Neutrophil (primary cell): Measurements from ENCODE around the gene VWDE.

ENCODE experiments used
- H3K27ac ChIP-seq: fragments of 200-600 bp; sonication (generic); 2 replicates; pipeline ENCODE4 v1.5.1; 2016; ENCODE audit warnings: mild to moderate bottlenecking, moderate library complexity
- H3K27me3 ChIP-seq: fragments of 200-600 bp; sonication (generic); 2 replicates; pipeline ENCODE4 v1.6.0; 2016; ENCODE audit warnings: mild to moderate bottlenecking
- H3K36me3 ChIP-seq: fragments of 200-600 bp; sonication (generic); 2 replicates; pipeline ENCODE4 v1.5.1; 2017
- H3K4me1 ChIP-seq, 2 experiments: fragments of 200-600 bp in 1 of 2; sonication (generic) in 1 of 2; 1 replicate in 1 of 2; 2 replicates in 1 of 2; pipeline versions ENCODE4 v1.5.1 to v1.6.1; 2013 to 2016; ENCODE audit warnings: low read depth in 1 of 2, low read length in 1 of 2, mild to moderate bottlenecking in 1 of 2, moderate library complexity in 1 of 2; ENCODE audit not compliant: control insufficient read depth in 1 of 2, insufficient read depth in 1 of 2
- H3K4me3 ChIP-seq, 2 experiments: fragments of 200-600 bp in 1 of 2; sonication (generic) in 1 of 2; 1 replicate in 1 of 2; 2 replicates in 1 of 2; pipeline ENCODE4 v1.5.1; 2013 to 2016; ENCODE audit warnings: low read depth in 1 of 2, low read length in 1 of 2, mild to moderate bottlenecking in 1 of 2, moderate library complexity in 1 of 2
- H3K9me3 ChIP-seq: fragments of 200-600 bp; sonication (generic); 2 replicates; pipeline ENCODE4 v1.5.1; 2016
- CTCF ChIP-seq: fragments of 200-600 bp; sonication (generic); IDR thresholded peaks from 2 replicates; pipeline ENCODE4 v1.5.1; 2016; ENCODE audit warnings: antibody characterized with exemption

Gene VWDE

GRCh38 chr7:12297283-12298108 is 106.2 kb downstream of the VWDE start:
- H3K4me3 ChIP-seq: no peak overlapping the region
- no peak overlapping the region for H3K27ac ChIP-seq
- no peaks in the 10 kb centered on the region for H3K27me3 ChIP-seq
- H3K9me3 ChIP-seq: no peaks in the 10 kb centered on the region
- TF ChIP-seq CTCF: no peak
- H3K36me3 ChIP-seq: no peaks in the 10 kb centered on the region
- H3K4me1 ChIP-seq: no peaks in the 10 kb centered on the region

DNA sequence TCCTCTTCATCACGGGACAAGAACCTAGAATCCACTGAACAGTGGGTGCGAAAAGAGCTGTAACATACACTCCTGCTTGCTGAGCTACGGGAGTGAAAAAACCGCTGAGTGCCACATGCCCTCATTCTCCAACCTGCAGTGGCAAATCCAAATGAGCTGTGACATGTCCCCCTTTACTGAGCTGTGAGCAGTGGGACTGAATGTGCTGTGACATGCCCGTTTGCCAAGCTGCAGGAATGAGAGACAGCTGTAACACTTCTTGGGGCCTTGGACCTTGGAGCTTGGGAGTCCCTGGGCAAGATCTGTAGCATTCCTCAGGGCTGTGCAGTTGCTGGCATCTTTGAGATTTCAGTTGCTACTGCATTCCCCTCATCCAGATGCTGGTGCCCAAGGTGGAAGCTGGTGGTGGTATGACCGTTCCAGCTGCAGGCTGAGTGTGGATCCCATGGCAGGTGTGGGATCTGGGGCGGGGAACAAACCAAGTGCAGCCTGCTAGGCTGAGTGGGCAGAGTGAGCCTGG is 107.6 kb downstream of the VWDE start:
- Histone ChIP-seq H3K4me3 (no peak overlapping the region), H3K27me3 (no peaks in the 10 kb centered on the region), H3K4me1 (no peaks in the 10 kb centered on the region), H3K36me3 (no peaks in the 10 kb centered on the region), H3K27ac (no peak overlapping the region), H3K9me3 (no peaks in the 10 kb centered on the region)
- no peak for TF ChIP-seq CTCF

- no peaks in the 10 kb centered on the region for H3K36me3 ChIP-seq
- no peaks in the 10 kb centered on the region for H3K9me3 ChIP-seq
- H3K4me1 ChIP-seq: no peaks in the 10 kb centered on the region
- no peak overlapping the region for H3K4me3 ChIP-seq
- no peaks in the 10 kb centered on the region for H3K27me3 ChIP-seq
- no peak for TF ChIP-seq CTCF
- H3K27ac ChIP-seq: no peak overlapping the region
These were observed 109.0 kb downstream of the VWDE start for GRCh38 chr7:12294701-12295100.

GRCh38 chr7:12291870-12292269 is 111.8 kb downstream of the VWDE start:
- no peaks in the 10 kb centered on the region for H3K4me1 ChIP-seq
- H3K4me3 ChIP-seq: no peak overlapping the region
- no peaks in the 10 kb centered on the region for H3K36me3 ChIP-seq
- no peak for TF ChIP-seq CTCF
- H3K9me3 ChIP-seq: no peaks in the 10 kb centered on the region
- H3K27ac ChIP-seq: no peak overlapping the region
- no peaks in the 10 kb centered on the region for H3K27me3 ChIP-seq

DNA sequence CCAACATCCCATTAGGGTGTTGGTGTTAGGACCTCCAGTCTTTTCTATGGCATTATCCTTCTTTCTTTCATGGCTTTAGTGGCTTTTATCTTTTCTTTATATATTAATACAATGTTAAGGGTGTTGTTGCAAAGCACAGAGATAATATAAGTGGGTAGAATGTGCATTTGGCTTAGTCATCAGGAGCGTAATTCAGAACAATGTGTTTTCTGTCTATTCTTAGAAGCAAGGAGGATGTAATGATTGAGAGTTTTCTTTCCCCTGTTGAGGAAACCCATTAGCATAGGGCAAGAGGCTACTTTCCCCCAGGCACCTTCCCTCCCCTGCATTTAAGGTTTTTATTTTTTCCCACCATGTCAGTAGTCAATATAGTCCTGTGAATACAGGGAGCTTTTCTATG is 112.9 kb downstream of the VWDE start:
- Histone ChIP-seq H3K36me3 (no peaks in the 10 kb centered on the region), H3K27ac (no peak overlapping the region), H3K4me1 (no peaks in the 10 kb centered on the region), H3K9me3 (no peaks in the 10 kb centered on the region), H3K4me3 (no peak overlapping the region), H3K27me3 (no peaks in the 10 kb centered on the region)
- no peak for TF ChIP-seq CTCF
